ENCODE measurements around the gene RNF135.
A peak's percentile ranks its signal among the peaks of the same experiment; 100 is the strongest.
"Not testable (repeated sequence)": the region's sequence is repeated elsewhere in the genome, so short reads cannot be mapped to it uniquely, and the experiment has no call there.

Gene RNF135

GRCh38 chr17:30970831-30971567 is at the start of gene RNF135:
Gene RNF135 (plus strand): TSS chr17:30971039. CDS start chr17:30971074, 35 bp downstream.
- peak; percentile 91 for DNase-seq (ENCODE audit: low spot score)

GRCh38 chr17:30921544-30922196 is 49.2 kb upstream of the RNF135 start, which contains the start of gene ADAP2:
Gene ADAP2 (plus strand): TSS chr17:30921945. CDS start chr17:30922015, 70 bp downstream.
- DNase-seq (ENCODE audit: low spot score), result peak; percentile 44

- DNase-seq (ENCODE audit: low spot score), result no peak
These were observed 48.4 kb upstream of the RNF135 start for GRCh38 chr17:30922235-30923030.

- DNase-seq (ENCODE audit: low spot score), result no peak
These were observed 46.5 kb upstream of the RNF135 start for GRCh38 chr17:30924341-30924740.

- DNase-seq (ENCODE audit: low spot score), result no peak
These were observed 44.3 kb upstream of the RNF135 start for GRCh38 chr17:30926516-30926915.

- DNase-seq (ENCODE audit: low spot score), result no peak
These were observed 43.1 kb upstream of the RNF135 start for GRCh38 chr17:30927756-30928155.

- no peak for DNase-seq (ENCODE audit: low spot score)
These were observed 42.3 kb upstream of the RNF135 start for GRCh38 chr17:30928584-30928983.

GRCh38 chr17:30929081-30929633 is 41.7 kb upstream of the RNF135 start:
- DNase-seq (ENCODE audit: low spot score), result no peak

GRCh38 chr17:30929861-30930260 is 41.0 kb upstream of the RNF135 start:
- not testable (repeated sequence) for DNase-seq (ENCODE audit: low spot score)

- DNase-seq (ENCODE audit: low spot score), result no peak
These were observed 40.3 kb upstream of the RNF135 start for GRCh38 chr17:30930495-30930894.

GRCh38 chr17:30931582-30931981 is 39.3 kb upstream of the RNF135 start:
- not testable (repeated sequence) for DNase-seq (ENCODE audit: low spot score)

- DNase-seq (ENCODE audit: low spot score), result no peak
These were observed 36.9 kb upstream of the RNF135 start for GRCh38 chr17:30933966-30934365.

- DNase-seq (ENCODE audit: low spot score), result no peak
These were observed 31.7 kb upstream of the RNF135 start for GRCh38 chr17:30939051-30939689.

GRCh38 chr17:30942308-30943079 is 28.3 kb upstream of the RNF135 start:
- no peak for DNase-seq (ENCODE audit: low spot score)

- no peak for DNase-seq (ENCODE audit: low spot score)
These were observed 23.0 kb upstream of the RNF135 start for GRCh38 chr17:30947796-30948195.

- no peak for DNase-seq (ENCODE audit: low spot score)
These were observed 20.6 kb upstream of the RNF135 start for GRCh38 chr17:30950189-30950588.

- DNase-seq (ENCODE audit: low spot score), result peak; percentile 79
These were observed 20.0 kb upstream of the RNF135 start for GRCh38 chr17:30950669-30951399.

- no peak for DNase-seq (ENCODE audit: low spot score)
These were observed 18.0 kb upstream of the RNF135 start for GRCh38 chr17:30952638-30953393.

GRCh38 chr17:30954046-30954830 is 16.6 kb upstream of the RNF135 start:
- DNase-seq (ENCODE audit: low spot score), result no peak

All from LoVo (cell line).